H9 (cell line): ENCODE results near the gene TUBB8. TPM values are rescaled to one million over a fixed set of nuclear protein-coding genes. Genes with fewer than 3 reads are reported as not detected.

Experiments used
- DNase-seq: peaks from one replicate; pipeline ENCODE4 v3.0.0-alpha.2; 2017
- H2AFZ ChIP-seq: one replicate; pipeline ENCODE4 v1.6.1; 2013; ENCODE audit warnings: mild to moderate bottlenecking, low read length, control low read depth, moderate library complexity
- H2AK5ac ChIP-seq: 2 replicates; pipeline ENCODE4 v1.6.1; 2013; ENCODE audit warnings: low read length, control low read depth, mixed read lengths; ENCODE audit not compliant: insufficient read length
- H2BK120ac ChIP-seq: one replicate; pipeline ENCODE4 v1.6.1; 2013; ENCODE audit warnings: low read depth, mild to moderate bottlenecking, low read length, control low read depth, inconsistent platforms; ENCODE audit not compliant: poor library complexity, severe bottlenecking
- H2BK12ac ChIP-seq: 2 replicates; pipeline ENCODE4 v1.6.1; 2013; ENCODE audit warnings: low read length, control low read depth, mixed read lengths, low read depth; ENCODE audit not compliant: insufficient read length
- H2BK15ac ChIP-seq: 2 replicates; pipeline ENCODE4 v1.6.1; 2013; ENCODE audit warnings: low read depth, low read length, control low read depth
- H2BK20ac ChIP-seq: one replicate; pipeline ENCODE4 v1.6.1; 2013; ENCODE audit warnings: low read depth, mild to moderate bottlenecking, low read length, control low read depth, inconsistent platforms; ENCODE audit not compliant: poor library complexity, severe bottlenecking
- H2BK5ac ChIP-seq: 2 replicates; pipeline ENCODE4 v1.6.1; 2013; ENCODE audit warnings: low read length, control low read depth, mixed read lengths; ENCODE audit not compliant: insufficient read length
- H3K14ac ChIP-seq: 2 replicates; pipeline ENCODE4 v1.6.1; 2013; ENCODE audit warnings: low read length, control low read depth; ENCODE audit not compliant: insufficient read depth
- H3K18ac ChIP-seq: 2 replicates; pipeline ENCODE4 v1.6.1; 2013; ENCODE audit warnings: low read depth, mild to moderate bottlenecking, mixed read lengths, low read length, control low read depth; ENCODE audit not compliant: insufficient read length
- H3K23ac ChIP-seq: 2 replicates; pipeline ENCODE4 v1.6.1; 2013; ENCODE audit warnings: low read length, control low read depth, mixed read lengths, low read depth; ENCODE audit not compliant: insufficient read length
- H3K23me2 ChIP-seq: 2 replicates; pipeline ENCODE4 v1.6.1; 2013; ENCODE audit warnings: low read depth, mild to moderate bottlenecking, mixed read lengths, low read length, control low read depth; ENCODE audit not compliant: insufficient read length, poor library complexity, severe bottlenecking
- H3K27ac ChIP-seq: 2 replicates; pipeline ENCODE4 v1.5.1; 2013; ENCODE audit warnings: low read length, control low read depth, mixed read lengths, low read depth; ENCODE audit not compliant: insufficient read length
- H3K27me3 ChIP-seq: 2 replicates; pipeline ENCODE4 v1.6.1; 2013; ENCODE audit warnings: low read length, control low read depth, inconsistent platforms; ENCODE audit not compliant: insufficient read depth
- H3K4ac ChIP-seq: 2 replicates; pipeline ENCODE4 v1.6.1; 2013; ENCODE audit warnings: low read depth, mild to moderate bottlenecking, control low read depth, inconsistent platforms, low read length, moderate library complexity
- H3K4me1 ChIP-seq: 2 replicates; pipeline ENCODE4 v1.6.1; 2013; ENCODE audit warnings: low read length, control low read depth, inconsistent platforms; ENCODE audit not compliant: insufficient read depth
- H3K4me2 ChIP-seq: 2 replicates; pipeline ENCODE4 v1.6.1; 2013; ENCODE audit warnings: low read length, control low read depth, mixed read lengths; ENCODE audit not compliant: insufficient read length, insufficient read depth
- H3K56ac ChIP-seq: 2 replicates; pipeline ENCODE4 v1.6.1; 2013; ENCODE audit warnings: low read depth, mild to moderate bottlenecking, mixed read lengths, low read length, control low read depth; ENCODE audit not compliant: insufficient read length
- H3K79me1 ChIP-seq: 2 replicates; pipeline ENCODE4 v1.6.1; 2013; ENCODE audit warnings: low read depth, mild to moderate bottlenecking, moderate library complexity, low read length, control low read depth, inconsistent platforms; ENCODE audit not compliant: insufficient read depth, poor library complexity, severe bottlenecking
- H3K79me2 ChIP-seq: 2 replicates; pipeline ENCODE4 v1.6.1; 2013; ENCODE audit warnings: low read length, control low read depth, inconsistent platforms; ENCODE audit not compliant: insufficient read depth
- H3K9ac ChIP-seq: 2 replicates; pipeline ENCODE4 v1.6.1; 2013; ENCODE audit warnings: low read length, control low read depth, mixed read lengths; ENCODE audit not compliant: insufficient read length; ENCODE audit errors: extremely low read depth
- H3K9me3 ChIP-seq: one replicate; pipeline ENCODE4 v1.6.1; 2013; ENCODE audit warnings: low read depth, low read length, inconsistent platforms; ENCODE audit not compliant: control insufficient read depth
- H3T11ph ChIP-seq: one replicate; pipeline ENCODE4 v1.6.1; 2013; ENCODE audit warnings: mild to moderate bottlenecking, low read length, control low read depth, inconsistent platforms
- H4K20me1 ChIP-seq: one replicate; pipeline ENCODE4 v1.6.1; 2013; ENCODE audit not compliant: control insufficient read depth, insufficient read length, insufficient read depth
- H4K5ac ChIP-seq: 2 replicates; pipeline ENCODE4 v1.6.1; 2013; ENCODE audit warnings: low read depth, mild to moderate bottlenecking, mixed read lengths, low read length, control low read depth; ENCODE audit not compliant: insufficient read length
- H4K8ac ChIP-seq: replicated peaks from 2 replicates; pipeline ENCODE4 v1.6.1; 2013; ENCODE audit warnings: low read length, control low read depth, mixed read lengths, low read depth; ENCODE audit not compliant: insufficient read length
- H4K91ac ChIP-seq: 2 replicates; pipeline ENCODE4 v1.6.1; 2013; ENCODE audit warnings: low read depth, mild to moderate bottlenecking, moderate library complexity, mixed read lengths, low read length, control low read depth; ENCODE audit not compliant: insufficient read length
- H3K27ac Mint-ChIP-seq, 3 experiments: 2 replicates in 2 of 3; 3 replicates in 1 of 3; pipeline ENCODE4 v1.8.0; 2020 to 2021; ENCODE audit warnings: mixed read lengths in 3 of 3, mild to moderate bottlenecking in 1 of 3, moderate library complexity in 1 of 3
- H3K27me3 Mint-ChIP-seq: 2 replicates; pipeline ENCODE4 v1.8.0; 2021; ENCODE audit warnings: low read depth, mild to moderate bottlenecking, moderate library complexity, mixed read lengths
- H3K36me3 Mint-ChIP-seq, 3 experiments: 2 replicates in 2 of 3; 3 replicates in 1 of 3; pipeline ENCODE4 v1.8.0; 2020 to 2021; ENCODE audit warnings: low read depth in 3 of 3, mixed read lengths in 3 of 3; ENCODE audit not compliant: insufficient read depth in 1 of 3
- H3K4me1 Mint-ChIP-seq, 2 experiments: 2 replicates each; pipeline ENCODE4 v1.8.0; 2020; ENCODE audit warnings: mixed read lengths in 2 of 2
- H3K4me3 Mint-ChIP-seq, 2 experiments: 2 replicates in 1 of 2; 3 replicates in 1 of 2; pipeline ENCODE4 v1.8.0; 2020 to 2021; ENCODE audit warnings: mild to moderate bottlenecking in 2 of 2, mixed read lengths in 2 of 2, moderate library complexity in 1 of 2
- H3K9me3 Mint-ChIP-seq, 2 experiments: 2 replicates in 1 of 2; 3 replicates in 1 of 2; pipeline ENCODE4 v1.8.0; 2020; ENCODE audit warnings: mild to moderate bottlenecking in 2 of 2, mixed read lengths in 2 of 2, moderate library complexity in 1 of 2
- CTCF ChIP-seq: fragments of 200-600 bp; sonication (generic); conservative IDR thresholded peaks from 3 replicates; pipeline ENCODE4 v1.8.0; 2021; ENCODE audit warnings: antibody characterized with exemption, mild to moderate bottlenecking
- WGBS: extraction: QIAGEN DNeasy Blood & Tissue Kit; methylation state at CpG from one replicate; pipeline ENCODE4 v1.1.7; 2013; ENCODE audit warnings: missing lambda C conversion rate, low lambda C conversion rate, mixed read lengths; ENCODE audit not compliant: insufficient read length; ENCODE audit errors: extremely low coverage; 5-methylcytosine and 5-hydroxymethylcytosine counted together
- total RNA-seq: library from RNA; stranded (reverse); gene quantifications from 2 replicates; pipeline ENCODE4 v1.2.1, GENCODE V29; 2021

The TUBB8 gene
- total RNA-seq, 1 experiment from 2014 or later, result 0.22 TPM

DNA sequence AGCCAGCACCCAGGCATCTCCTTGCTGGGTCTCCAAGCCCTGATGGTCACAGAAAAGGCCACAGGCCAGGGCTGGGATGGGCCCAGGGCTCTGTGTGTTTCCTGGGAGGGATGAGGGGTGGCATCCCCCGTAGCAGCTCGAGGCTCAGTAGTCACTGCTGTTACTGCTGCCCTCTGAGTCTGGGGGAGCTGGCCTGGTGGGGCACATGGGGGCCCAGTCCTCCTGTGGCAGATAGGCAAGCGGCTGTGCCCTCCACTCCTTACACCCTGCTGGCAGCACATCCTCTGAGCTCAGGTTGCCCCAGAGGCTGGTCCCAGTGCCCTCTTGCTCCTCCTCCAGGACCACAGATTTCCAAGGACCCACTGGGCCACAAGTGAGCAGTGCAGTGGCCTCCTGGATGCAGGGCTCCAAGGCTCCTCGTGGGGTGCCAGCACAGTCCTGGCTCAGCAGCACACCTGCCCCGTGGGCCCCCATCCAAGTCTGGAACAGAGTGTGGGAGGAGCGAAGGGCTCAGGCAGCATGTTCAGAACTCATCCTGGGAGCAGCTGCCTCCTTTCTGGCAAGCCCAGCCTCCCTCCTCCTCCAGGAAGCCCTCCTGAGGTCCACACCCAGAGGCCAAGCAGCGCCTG, 31.5 kb upstream of the TUBB8 start:
- H4K20me1 ChIP-seq, result no peaks in the 10 kb centered on the region
- Mint-ChIP-seq H3K4me3 (no peak overlapping the region), H3K9me3 (peaks cover 0 to 49% of the 10 kb centered on the region in 2 experiments; a peak in 2 of 5 replicates)

More for the DNA sequence above, 31.5 kb upstream of the TUBB8 start:
- H2BK120ac ChIP-seq, result no peak overlapping the region
- H2BK5ac ChIP-seq, result no peak overlapping the region
- H2AK5ac ChIP-seq, result no peak overlapping the region
- no peak overlapping the region for H2BK12ac ChIP-seq
- WGBS, result no CpG with 5 or more reads among the region's 7 CpGs
- H2BK20ac ChIP-seq, result no peak overlapping the region
- no peak overlapping the region for H3K18ac ChIP-seq
- no peak overlapping the region; a peak in 1 of 7 replicates for H3K27ac Mint-ChIP-seq
- no peak overlapping the region for H3K56ac ChIP-seq
- H3K14ac ChIP-seq, result no peak overlapping the region
- H3K23ac ChIP-seq, result no peak overlapping the region
- no peak overlapping the region for H4K5ac ChIP-seq
- H3K27me3 ChIP-seq, result no peaks in the 10 kb centered on the region
- H3K4me1 Mint-ChIP-seq, result no peaks in the 10 kb centered on the region
- no peak overlapping the region for H4K8ac ChIP-seq
- DNase-seq, result no peak
- no peaks in the 10 kb centered on the region for H3K9me3 ChIP-seq
- no peak overlapping the region for H2AFZ ChIP-seq
- no peaks in the 10 kb centered on the region; a peak in 1 of 7 replicates for H3K36me3 Mint-ChIP-seq
- H3K9ac ChIP-seq, result no peak overlapping the region
- peaks cover 25% of the 10 kb centered on the region for H3K27me3 Mint-ChIP-seq
- TF ChIP-seq CTCF, result no peak
- H4K91ac ChIP-seq, result no peak overlapping the region
- H3T11ph ChIP-seq, result no peak overlapping the region
- H3K79me1 ChIP-seq, result no peaks in the 10 kb centered on the region
- no peak overlapping the region for H3K27ac ChIP-seq
- no peak overlapping the region for H3K4ac ChIP-seq
- no peak overlapping the region for H2BK15ac ChIP-seq
- no peaks in the 10 kb centered on the region for H3K4me1 ChIP-seq
- no peaks in the 10 kb centered on the region for H3K79me2 ChIP-seq
- H3K4me2 ChIP-seq, result no peak overlapping the region
- peaks cover 4% of the 10 kb centered on the region for H3K23me2 ChIP-seq
